HG03571 (cell line): ENCODE results near the gene CUTA.
"Not testable (repeated sequence)": the region's sequence is repeated elsewhere in the genome, so short reads cannot be mapped to it uniquely, and the experiment has no call there.

Experiments
- ATAC-seq: cut with Tn5 transposase; IDR thresholded peaks from one replicate; pipeline ENCODE4 v1.9.1; 2021; ENCODE audit not compliant: unreplicated experiment

The CUTA gene

GRCh38 chr6:33407132-33407718 lies 10.7 kb downstream of the CUTA start:
- ATAC-seq: no peak

- no peak for ATAC-seq
Observed at GRCh38 chr6:33406126-33406525, 11.8 kb downstream of the CUTA start.

GRCh38 chr6:33405386-33405940 lies 12.4 kb downstream of the CUTA start:
- no peak for ATAC-seq

GRCh38 chr6:33404884-33405283 lies 13.0 kb downstream of the CUTA start:
- ATAC-seq: no peak

GRCh38 chr6:33399881-33400280 lies 18.0 kb downstream of the CUTA start:
- not testable (repeated sequence) for ATAC-seq

GRCh38 chr6:33398601-33399000 lies 19.3 kb downstream of the CUTA start:
- ATAC-seq: not testable (repeated sequence)

- no peak for ATAC-seq
Observed at GRCh38 chr6:33397541-33397940, 20.4 kb downstream of the CUTA start.

- ATAC-seq: no peak
Observed at GRCh38 chr6:33392979-33393378, 24.9 kb downstream of the CUTA start.

GRCh38 chr6:33392595-33392948 lies 25.3 kb downstream of the CUTA start:
- no peak for ATAC-seq

- no peak for ATAC-seq
Observed at GRCh38 chr6:33391922-33392594, 25.8 kb downstream of the CUTA start.

- ATAC-seq: peak; percentile 83
Observed at GRCh38 chr6:33391278-33391921, 26.5 kb downstream of the CUTA start, which contains the start of gene KIFC1. Gene KIFC1, plus strand, starts transcription at chr6:33391823. Its CDS starts 163 bp downstream, at chr6:33391986.

GRCh38 chr6:33390767-33391277 lies 27.1 kb downstream of the CUTA start:
- no peak for ATAC-seq

GRCh38 chr6:33390173-33390572 lies 27.7 kb downstream of the CUTA start:
- ATAC-seq: no peak

GRCh38 chr6:33384581-33385020 lies 33.3 kb downstream of the CUTA start:
- no peak for ATAC-seq

GRCh38 chr6:33383427-33384185 lies 34.3 kb downstream of the CUTA start:
- ATAC-seq: no peak

GRCh38 chr6:33380272-33380981 lies 37.5 kb downstream of the CUTA start:
- no peak for ATAC-seq

GRCh38 chr6:33379184-33379583 lies 38.7 kb downstream of the CUTA start:
- not testable (repeated sequence) for ATAC-seq

GRCh38 chr6:33377171-33377570 lies 40.7 kb downstream of the CUTA start:
- ATAC-seq: no peak

GRCh38 chr6:33375143-33375671 lies 42.7 kb downstream of the CUTA start:
- no peak for ATAC-seq
